Effector CD4-positive, alpha-beta T cell (primary cell): ENCODE measurements around the gene NMRK2.

Source experiments
- DNase-seq: peaks from one replicate; pipeline ENCODE4 v3.0.0-alpha.2; 2020

NMRK2 gene

DNA sequence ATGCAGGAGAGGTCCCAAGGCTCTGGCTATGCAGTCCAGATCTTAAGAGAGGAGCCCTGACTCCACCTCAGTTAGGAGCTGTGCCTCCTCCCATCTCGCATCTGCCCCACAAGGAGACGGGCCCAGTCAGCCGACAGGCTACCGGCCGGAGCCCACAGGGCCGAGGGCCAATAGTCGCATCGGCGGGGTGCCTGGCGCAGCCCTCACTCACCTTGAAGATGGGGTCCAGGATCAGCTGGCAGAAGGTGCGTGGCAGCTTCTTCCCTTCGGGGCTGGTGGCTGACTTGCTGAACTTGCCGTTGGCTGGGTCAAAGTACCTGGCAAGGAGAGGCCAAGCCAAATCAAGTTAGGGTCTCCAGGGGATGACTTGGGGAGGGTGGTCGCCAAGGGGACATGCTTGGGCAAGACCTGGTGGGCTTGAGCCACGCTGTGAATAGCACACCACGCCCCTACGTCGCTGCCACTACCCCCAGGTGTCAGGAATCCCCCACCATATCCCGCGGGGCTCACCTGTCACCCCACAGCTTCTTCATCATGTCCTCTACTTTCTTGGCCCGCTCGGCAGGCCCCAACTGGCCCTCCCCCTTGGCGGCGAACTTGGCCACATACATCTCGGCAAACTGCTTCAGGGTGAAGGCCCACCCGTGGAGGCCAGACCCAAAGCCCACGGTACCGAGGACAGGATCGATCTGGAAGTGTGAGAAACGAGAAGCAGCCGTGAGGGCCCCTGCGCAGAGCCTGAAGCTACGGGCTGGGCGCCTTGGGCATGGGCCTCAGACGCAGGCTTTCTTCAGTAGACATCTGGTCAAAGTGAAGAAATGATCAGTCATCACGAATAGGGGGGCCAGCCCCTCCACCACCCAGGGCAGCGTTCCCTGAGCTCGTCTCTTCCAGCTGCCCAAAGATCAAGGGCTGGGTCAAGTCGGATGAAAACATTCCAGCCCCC, 49.1 kb downstream of the NMRK2 start:
- no peak for DNase-seq

DNA sequence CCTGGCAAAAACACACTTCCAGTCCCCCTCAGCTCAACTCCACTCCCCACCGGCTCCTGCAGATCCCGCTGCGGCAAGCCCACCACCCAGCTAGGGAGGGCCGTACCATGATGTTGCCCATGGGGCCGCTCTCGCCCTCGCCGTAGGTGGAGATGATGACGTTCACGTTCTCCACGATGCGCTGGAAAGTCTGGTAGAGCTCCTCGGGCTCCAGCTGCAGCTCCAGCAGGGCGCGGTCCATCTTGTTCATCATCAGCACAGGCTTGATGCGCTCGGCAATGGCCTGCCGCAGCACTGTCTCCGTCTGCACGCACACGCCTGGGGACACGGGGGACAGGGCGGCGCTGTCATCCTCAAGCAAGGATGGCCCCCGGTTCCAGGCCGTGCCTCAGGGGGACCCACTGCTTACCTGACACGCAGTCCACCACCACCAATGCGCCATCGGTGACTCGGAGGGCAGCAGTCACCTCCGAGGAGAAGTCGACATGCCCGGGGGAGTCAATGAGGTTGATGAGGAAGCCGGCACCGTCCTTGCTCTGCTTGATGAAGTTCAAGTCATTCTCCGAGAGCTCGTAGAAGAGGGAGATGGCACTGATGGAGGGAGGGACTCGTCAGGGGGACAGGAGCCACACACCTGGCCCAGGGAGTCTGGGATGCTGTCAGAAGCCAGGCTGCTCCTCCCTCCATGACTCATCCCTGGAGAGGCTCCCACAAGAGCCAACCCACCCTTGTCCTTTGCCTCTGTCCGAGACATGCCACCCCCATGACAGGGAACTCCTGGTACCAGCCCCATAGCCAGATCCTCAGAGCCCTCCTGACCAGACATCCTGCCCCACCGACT, 50.1 kb downstream of the NMRK2 start:
- DNase-seq = no peak

DNA sequence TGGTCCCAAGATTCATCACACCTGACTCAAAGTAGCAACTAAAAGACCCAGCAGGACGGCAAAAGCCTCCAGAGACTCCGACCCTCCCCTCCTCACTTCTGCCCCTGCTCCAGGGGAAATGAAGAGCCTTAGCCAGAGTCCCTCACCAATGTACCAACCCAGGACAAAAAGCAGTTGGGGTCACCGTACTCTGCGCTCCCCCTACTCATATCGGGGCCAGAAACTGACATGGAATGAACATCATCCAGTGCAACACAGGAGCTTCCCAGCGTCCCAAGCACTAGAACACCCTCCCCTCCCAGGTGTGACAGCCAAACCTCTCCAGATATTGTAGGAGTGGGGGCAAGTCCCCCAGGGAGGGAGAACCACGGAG, 50.7 kb downstream of the NMRK2 start:
- DNase-seq = no peak

DNA sequence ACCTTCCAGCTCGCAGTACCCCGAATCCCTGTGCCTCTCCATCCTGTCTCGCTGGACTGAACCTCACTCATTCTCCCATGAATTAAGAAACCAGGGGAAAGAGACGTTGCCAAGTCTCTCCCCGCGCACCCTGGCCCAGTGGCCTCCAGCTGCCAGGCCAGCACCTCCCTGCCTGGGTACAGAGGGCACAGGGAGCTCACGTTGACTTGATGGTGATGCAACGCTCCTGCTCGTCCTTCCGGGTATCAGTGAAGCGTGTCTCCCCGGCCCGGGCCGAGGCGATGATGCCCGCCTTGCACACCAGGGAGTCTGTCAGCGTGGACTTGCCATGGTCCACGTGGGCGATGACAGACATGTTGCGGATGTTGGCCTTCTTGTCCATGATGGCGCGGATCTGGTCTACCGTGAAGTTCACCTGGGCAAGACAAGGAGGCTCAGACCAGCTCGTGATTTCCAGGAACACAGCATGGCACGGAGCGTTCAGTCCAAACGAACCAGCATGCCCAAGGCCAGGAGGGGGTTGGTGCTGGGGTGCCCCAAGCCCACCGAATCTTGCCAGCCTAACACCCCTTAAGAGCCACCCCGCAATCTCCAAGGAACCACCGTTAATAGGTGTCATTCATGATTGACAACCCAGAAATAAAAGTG, 51.2 kb downstream of the NMRK2 start:
- no peak for DNase-seq

DNA sequence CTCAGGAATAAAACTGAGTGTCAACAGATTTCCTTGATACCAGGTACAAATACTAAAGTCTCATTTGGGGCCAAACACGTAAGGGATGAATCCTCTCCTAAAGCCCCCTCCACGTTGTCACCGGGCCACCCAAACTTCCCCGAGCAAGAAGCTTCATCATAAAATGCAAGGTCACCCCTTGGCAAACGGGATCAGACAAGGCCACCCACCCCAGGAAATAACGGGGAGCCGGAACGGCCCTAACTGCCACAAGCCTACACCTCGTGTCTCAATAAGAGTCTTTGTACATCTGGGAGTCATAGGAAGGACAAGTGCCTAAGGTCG, 51.7 kb downstream of the NMRK2 start:
- DNase-seq = no peak

DNA sequence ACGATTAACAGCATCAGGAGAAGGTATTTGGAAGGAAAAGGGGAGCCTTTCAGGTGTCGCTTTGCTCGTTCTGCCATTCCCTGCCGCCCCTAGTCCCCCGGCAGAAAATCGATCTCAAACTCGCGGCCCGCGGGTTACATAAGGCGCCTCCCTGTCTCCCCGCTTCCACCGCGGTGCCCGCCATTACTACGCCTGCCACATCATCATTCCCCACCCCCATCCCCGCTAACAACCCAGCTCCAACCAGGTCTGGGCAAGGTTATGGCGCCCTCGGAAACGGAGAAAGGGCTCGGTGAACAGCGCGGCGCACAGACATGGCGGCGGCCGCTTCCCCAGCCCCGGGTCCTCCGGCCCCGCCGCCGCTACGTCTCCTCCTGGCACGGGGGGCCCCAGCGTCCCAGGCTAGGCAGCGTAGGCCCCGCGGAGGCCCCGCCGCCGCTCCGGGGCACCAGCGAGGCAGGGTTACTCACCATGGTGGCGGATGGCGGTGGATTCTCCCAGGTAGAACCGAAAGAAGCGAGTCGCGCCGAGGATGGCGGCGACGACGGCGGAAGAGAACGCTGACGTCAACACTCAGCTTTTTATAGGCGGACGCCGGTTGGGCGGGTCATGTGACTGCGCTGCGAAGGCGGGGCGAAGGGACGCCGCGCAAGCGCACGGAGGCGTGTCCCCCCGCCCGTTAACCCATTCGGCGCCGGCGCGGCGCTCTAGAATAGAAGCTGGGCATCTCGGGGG, 52.2 kb downstream of the NMRK2 start, which contains the start of gene EEF2:
Gene EEF2 (minus strand): TSS at position 556 of the 735 bp plus-strand sequence. CDS start 83 bp downstream, at position 473.
- peak; percentile 87 for DNase-seq

DNA sequence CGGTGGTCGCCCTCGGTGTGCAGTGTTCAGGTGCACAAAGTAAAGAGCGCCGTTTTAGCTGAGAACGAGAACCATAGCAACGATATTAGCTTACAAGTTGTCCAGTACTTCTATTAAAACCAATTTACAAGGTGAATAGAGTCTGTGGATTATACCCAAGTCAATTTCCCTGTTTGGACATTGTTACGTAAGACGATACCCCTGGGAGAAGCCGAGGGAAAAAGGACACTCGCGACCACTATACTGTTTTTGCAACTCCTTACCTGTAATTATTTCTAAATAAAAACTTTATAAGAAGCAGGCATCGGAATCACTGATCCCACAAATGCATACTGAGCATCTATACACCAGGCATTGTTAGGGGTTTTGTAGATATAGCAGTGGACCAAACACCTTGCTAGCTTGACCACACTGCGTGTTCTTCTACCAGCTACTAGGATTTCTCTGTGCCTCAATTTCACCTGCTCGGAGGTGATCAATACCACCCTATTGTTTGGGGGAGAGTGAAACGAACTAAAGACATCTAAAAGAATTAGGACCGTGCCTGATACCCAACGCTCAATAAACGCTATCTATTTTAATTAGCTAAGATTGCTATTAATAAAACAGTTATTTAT, 52.9 kb downstream of the NMRK2 start:
- DNase-seq = no peak

DNA sequence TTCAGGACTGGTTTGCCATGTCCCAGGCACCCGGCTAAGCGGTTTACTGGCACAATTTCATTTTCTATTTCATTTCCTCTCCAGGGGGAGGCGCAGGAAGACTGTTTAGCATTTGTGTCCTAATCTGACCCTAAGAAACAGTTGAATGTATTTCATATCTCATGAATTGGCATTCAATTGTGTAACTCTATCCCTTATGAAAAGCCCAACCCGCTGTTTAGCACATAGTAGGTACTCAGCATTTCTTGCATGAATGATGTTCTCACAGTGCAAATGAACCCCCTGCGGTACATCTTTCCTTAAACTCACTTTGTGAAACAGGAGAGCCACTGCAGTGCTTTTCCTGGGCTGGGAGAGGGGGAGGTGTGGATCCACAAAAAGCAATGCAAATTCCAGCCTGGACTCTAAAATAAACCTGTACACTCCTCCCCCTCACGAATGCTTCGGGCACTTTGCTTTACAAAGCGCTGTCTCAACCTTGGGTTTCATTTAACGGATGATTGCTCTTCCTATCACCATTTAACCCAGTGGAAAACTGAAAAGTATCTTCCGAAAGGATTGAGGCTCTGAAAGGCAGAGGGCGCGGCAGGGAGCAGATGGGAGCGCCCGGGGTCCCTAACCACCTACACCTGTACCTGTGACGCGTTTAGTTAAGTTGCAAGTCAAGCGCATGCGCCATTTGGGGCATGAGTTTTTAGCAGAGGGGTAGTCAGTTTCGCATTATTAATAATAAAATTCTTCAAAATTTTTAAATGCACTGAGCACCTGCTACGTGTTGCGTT, 53.6 kb downstream of the NMRK2 start:
- DNase-seq = no peak

DNA sequence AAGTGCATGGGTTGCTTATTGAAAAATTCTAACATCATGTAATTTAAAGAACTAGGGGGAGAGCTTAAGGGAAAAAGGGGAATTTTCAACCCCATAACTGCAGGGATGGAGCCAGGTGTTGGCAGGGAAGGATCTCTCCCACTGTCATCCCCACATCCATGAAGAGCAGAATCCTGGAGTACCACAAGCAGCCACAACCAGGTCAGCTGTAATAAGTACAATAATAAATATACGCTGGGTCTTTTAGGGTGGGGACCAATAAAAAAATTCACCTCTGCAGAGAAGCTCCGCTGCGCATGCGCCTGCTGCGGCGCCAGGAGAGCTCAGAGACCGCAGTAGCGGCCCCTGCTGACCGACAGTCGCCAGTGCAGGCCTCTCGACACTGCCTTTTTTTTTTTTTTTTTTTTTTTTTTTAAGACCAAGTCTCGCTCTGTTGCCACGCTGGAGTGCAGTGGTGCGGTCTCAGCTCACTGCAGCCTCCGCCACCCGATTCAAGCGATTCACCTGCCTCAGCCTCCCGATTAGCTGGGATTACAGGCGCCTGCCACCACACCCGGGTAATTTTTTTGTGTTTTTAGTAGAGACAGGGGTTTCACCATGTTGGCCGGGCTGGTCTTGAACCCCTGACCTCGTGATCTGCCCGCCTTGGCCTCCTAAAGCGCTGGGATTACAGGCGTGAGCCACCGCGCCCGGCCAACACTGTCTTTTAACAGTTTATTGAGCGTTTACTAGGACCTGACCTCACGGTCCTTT, 54.9 kb downstream of the NMRK2 start:
- peak; percentile 88 for DNase-seq

DNA sequence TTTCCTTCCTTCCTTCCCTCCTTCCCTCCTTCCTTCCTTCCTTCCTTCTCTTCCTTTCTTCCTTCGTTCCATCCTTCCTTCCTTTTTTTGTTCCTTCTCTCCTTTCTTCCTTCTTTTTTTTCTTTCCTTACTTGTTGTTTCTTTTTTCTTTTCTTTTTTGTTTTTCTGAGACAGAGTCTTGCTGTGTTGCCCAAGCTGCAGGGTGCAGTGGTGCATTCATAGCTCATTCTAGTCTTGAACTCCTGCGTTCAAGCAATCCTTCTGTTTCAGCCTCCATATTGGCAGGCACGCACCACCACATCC, 57.9 kb downstream of the NMRK2 start:
- DNase-seq = no peak
